Measurements from ENCODE around the gene NFX1. TPM values are rescaled to one million over a fixed set of nuclear protein-coding genes. Genes with fewer than 3 reads are reported as not detected.
A peak's percentile ranks its signal among the peaks of the same experiment; 100 is the strongest.

Gene NFX1
- polyA plus RNA-seq, 1 donor (not counting 4 experiments of a cell fraction or from before 2014, with no cell fraction given), result 28.1 TPM

DNA sequence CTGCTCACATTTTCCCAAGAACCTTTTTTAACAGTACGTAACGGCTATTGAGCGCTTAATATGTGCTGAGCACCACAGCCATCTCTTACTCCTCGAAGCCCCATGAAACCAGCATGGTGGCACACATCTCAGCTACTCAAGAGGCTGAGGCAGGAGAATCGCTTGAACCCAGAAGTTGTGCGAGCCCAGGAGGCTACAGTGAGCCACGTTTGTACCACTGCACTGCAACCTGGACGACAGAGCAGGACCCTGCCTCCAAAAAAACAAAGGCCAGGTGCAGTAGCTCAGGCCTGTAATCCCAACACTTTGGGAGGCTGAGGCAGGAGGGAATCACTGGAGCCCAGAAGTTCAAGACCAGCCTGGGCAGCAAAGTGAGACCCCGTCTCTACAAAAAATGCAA lies 83.9 kb downstream of the NFX1 start:
- no peak overlapping the region for H3K27ac ChIP-seq (ENCODE audit: control insufficient read depth, insufficient read depth, low read length)
- no peaks in the 10 kb centered on the region for H4K20me1 ChIP-seq (ENCODE audit: control insufficient read depth, extremely low read depth, insufficient read depth, low read length)
- TF ChIP-seq EZH2 (IDR thresholded peaks at IDR 0.05; ENCODE audit: low read length), result no peak
- TF ChIP-seq, protein P1, sequence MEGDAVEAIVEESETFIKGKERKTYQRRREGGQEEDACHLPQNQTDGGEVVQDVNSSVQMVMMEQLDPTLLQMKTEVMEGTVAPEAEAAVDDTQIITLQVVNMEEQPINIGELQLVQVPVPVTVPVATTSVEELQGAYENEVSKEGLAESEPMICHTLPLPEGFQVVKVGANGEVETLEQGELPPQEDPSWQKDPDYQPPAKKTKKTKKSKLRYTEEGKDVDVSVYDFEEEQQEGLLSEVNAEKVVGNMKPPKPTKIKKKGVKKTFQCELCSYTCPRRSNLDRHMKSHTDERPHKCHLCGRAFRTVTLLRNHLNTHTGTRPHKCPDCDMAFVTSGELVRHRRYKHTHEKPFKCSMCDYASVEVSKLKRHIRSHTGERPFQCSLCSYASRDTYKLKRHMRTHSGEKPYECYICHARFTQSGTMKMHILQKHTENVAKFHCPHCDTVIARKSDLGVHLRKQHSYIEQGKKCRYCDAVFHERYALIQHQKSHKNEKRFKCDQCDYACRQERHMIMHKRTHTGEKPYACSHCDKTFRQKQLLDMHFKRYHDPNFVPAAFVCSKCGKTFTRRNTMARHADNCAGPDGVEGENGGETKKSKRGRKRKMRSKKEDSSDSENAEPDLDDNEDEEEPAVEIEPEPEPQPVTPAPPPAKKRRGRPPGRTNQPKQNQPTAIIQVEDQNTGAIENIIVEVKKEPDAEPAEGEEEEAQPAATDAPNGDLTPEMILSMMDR (optimal IDR thresholded peaks at IDR 0.05 in 1 of 3, IDR thresholded peaks at IDR 0.05 in 1 of 3, conservative IDR thresholded peaks at IDR 0.05 in 1 of 3; ENCODE audit: extremely low read depth in 1 of 3, insufficient read depth in 2 of 3, low read length in 3 of 3), result no peak
- no peak overlapping the region for H3K9ac ChIP-seq (ENCODE audit: control insufficient read depth, extremely low read depth, insufficient read depth, low read length)
- no peaks in the 10 kb centered on the region for H3K9me1 ChIP-seq (ENCODE audit: control insufficient read depth, extremely low read depth, insufficient read depth, low read length)
- H3K9me3 ChIP-seq (ENCODE audit: control insufficient read depth, low read depth, low read length), result no peaks in the 10 kb centered on the region
- no peak overlapping the region for H2AFZ ChIP-seq (ENCODE audit: control insufficient read depth, low read length)
- H3K4me2 ChIP-seq (ENCODE audit: control insufficient read depth, extremely low read depth, insufficient read depth, low read depth, low read length), result no peak overlapping the region
- FAIRE-seq (no peak), DNase-seq (ENCODE audit: low read depth, low spot score) (no peak)
- no peaks in the 10 kb centered on the region for H3K27me3 ChIP-seq (ENCODE audit: control insufficient read depth, extremely low read depth, insufficient read depth, low read length)
- dilution Hi-C loops (cut with MboI; ENCODE audit: extremely low pct_ligation_motif_present, low sequenced_read_pairs), result no loop called here
- peaks cover 6 to 11% of the 10 kb centered on the region in 2 experiments for H3K36me3 ChIP-seq (ENCODE audit: control insufficient read depth in 2 of 2, extremely low read depth in 1 of 2, insufficient read depth in 2 of 2, low read length in 2 of 2)
- H3K4me1 ChIP-seq (ENCODE audit: control insufficient read depth, extremely low read depth, insufficient read depth, low read length), result peaks cover 6% of the 10 kb centered on the region
- H3K79me2 ChIP-seq (ENCODE audit: control insufficient read depth, insufficient read depth, low read length), result no peaks in the 10 kb centered on the region
- no peak overlapping the region for H3K4me3 ChIP-seq (ENCODE audit: control insufficient read depth in 2 of 3, extremely low read depth in 1 of 3, insufficient read depth in 2 of 3, low read depth in 1 of 3, low read length in 3 of 3)

DNA sequence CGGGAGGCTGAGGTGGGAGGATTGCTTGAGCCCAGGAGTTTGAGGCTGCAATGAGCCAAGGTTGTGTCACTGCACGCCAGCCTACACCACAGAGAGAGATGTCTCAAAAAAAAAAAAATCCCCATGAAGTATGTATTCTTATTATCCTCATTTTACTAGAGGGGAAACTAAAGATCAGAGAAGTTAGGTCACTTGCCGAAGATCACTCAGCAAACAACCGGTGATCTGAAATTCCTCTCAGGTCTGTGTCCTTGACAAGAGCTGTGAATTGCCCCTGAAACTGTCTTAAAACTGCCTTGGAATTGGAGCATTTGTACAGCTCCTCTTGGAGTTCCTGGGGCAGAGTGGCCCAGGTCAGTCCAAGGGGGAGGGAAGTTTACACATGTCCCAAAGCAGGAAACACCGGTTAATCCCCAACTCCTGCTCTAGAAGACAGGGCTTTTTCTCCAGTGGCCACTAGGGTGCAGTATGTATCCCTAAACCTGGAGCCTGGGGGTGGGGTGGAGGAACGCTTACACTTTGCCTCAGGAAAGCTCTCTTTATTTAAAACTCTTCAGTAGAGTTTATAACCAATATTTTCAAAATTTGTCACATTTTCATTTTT lies 84.4 kb downstream of the NFX1 start:
- dilution Hi-C loops (cut with MboI; ENCODE audit: extremely low pct_ligation_motif_present, low sequenced_read_pairs), result no loop called here
- Histone ChIP-seq H3K27me3 (ENCODE audit: control insufficient read depth, extremely low read depth, insufficient read depth, low read length) (no peaks in the 10 kb centered on the region), H4K20me1 (ENCODE audit: control insufficient read depth, extremely low read depth, insufficient read depth, low read length) (no peaks in the 10 kb centered on the region), H3K9me3 (ENCODE audit: control insufficient read depth, low read depth, low read length) (no peaks in the 10 kb centered on the region), H2AFZ (ENCODE audit: control insufficient read depth, low read length) (no peak overlapping the region), H3K4me2 (ENCODE audit: control insufficient read depth, extremely low read depth, insufficient read depth, low read depth, low read length) (no peak overlapping the region), H3K36me3 (ENCODE audit: control insufficient read depth in 2 of 2, extremely low read depth in 1 of 2, insufficient read depth in 2 of 2, low read length in 2 of 2) (peaks cover 6 to 11% of the 10 kb centered on the region in 2 experiments), H3K79me2 (ENCODE audit: control insufficient read depth, insufficient read depth, low read length) (no peaks in the 10 kb centered on the region), H3K4me1 (ENCODE audit: control insufficient read depth, extremely low read depth, insufficient read depth, low read length) (peaks cover 6% of the 10 kb centered on the region), H3K9me1 (ENCODE audit: control insufficient read depth, extremely low read depth, insufficient read depth, low read length) (no peaks in the 10 kb centered on the region), H3K9ac (ENCODE audit: control insufficient read depth, extremely low read depth, insufficient read depth, low read length) (no peak overlapping the region), H3K27ac (ENCODE audit: control insufficient read depth, insufficient read depth, low read length) (no peak overlapping the region), H3K4me3 (ENCODE audit: control insufficient read depth in 2 of 3, extremely low read depth in 1 of 3, insufficient read depth in 2 of 3, low read depth in 1 of 3, low read length in 3 of 3) (no peak overlapping the region)
- TF ChIP-seq, protein P1 (optimal IDR thresholded peaks at IDR 0.05 in 1 of 3, IDR thresholded peaks at IDR 0.05 in 1 of 3, conservative IDR thresholded peaks at IDR 0.05 in 1 of 3; ENCODE audit: extremely low read depth in 1 of 3, insufficient read depth in 2 of 3, low read length in 3 of 3), result peak; percentile 79 to 93 (median 87)
- TF ChIP-seq EZH2 (IDR thresholded peaks at IDR 0.05; ENCODE audit: low read length), result no peak
- FAIRE-seq, result peak; percentile 88
- peak; percentile 40 for DNase-seq (ENCODE audit: low read depth, low spot score)

Measured in keratinocyte (primary cell).